Muscle of arm (tissue), 14 donors: Measurements from ENCODE around the gene ACOX3. TPM values are rescaled to one million over a fixed set of nuclear protein-coding genes. Genes with fewer than 3 reads are reported as not detected.
A peak's percentile ranks its signal among the peaks of the same experiment; 100 is the strongest.
"Not testable (repeated sequence)": the region's sequence is repeated elsewhere in the genome, so short reads cannot be mapped to it uniquely, and the experiment has no call there.

Source experiments
- DNase-seq: peaks from one replicate; pipeline ENCODE4 v3.0.0-alpha.2; 2013
- long read RNA-seq, 11 donors: transcript quantifications; one replicate each; lab custom pipeline, GENCODE V29; 2026
- polyA plus RNA-seq, 12 donors: library from polyadenylated mRNA; unstranded; fragments of 120-200 nt; gene quantifications; one replicate each; pipeline ENCODE4 v1.2.1, GENCODE V29; 2013; ENCODE audit not compliant: insufficient read length in 12 of 12

Gene ACOX3
- polyA plus RNA-seq, result 10 to 100 TPM in 11 of 12 donors, not detected in 1; 11.5 to 24.9 (median 14.5) TPM
- long read RNA-seq, donor 1, result 0 reads
- long read RNA-seq, donor 2, partial matches to known transcripts, result 0 of 1 reads
- long read RNA-seq, donor 2, other reads (novel, unspliced or antisense), result 0 of 1 reads
- long read RNA-seq, donor 3, result 0 reads
- long read RNA-seq, donor 4, partial matches to known transcripts, result 0 of 1 reads
- long read RNA-seq, donor 4, other reads (novel, unspliced or antisense), result 0 of 1 reads
- long read RNA-seq, donor 5, partial matches to known transcripts, result 0 of 1 reads
- long read RNA-seq, donor 5, other reads (novel, unspliced or antisense), result 0 of 1 reads
- long read RNA-seq, donor 6, result 0 reads
- long read RNA-seq, donor 7, result 0 reads
- long read RNA-seq, donor 8, partial matches to known transcripts, result 0 of 3 reads
- long read RNA-seq, donor 8, other reads (novel, unspliced or antisense), result 0 of 3 reads
- long read RNA-seq, donor 9, partial matches to known transcripts, result 0 of 1 reads
- long read RNA-seq, donor 9, other reads (novel, unspliced or antisense), result 0 of 1 reads
- long read RNA-seq, donor 10, partial matches to known transcripts, result 0 of 2 reads
- long read RNA-seq, donor 10, other reads (novel, unspliced or antisense), result 0 of 2 reads
- long read RNA-seq, donor 11, result 0 reads

DNA sequence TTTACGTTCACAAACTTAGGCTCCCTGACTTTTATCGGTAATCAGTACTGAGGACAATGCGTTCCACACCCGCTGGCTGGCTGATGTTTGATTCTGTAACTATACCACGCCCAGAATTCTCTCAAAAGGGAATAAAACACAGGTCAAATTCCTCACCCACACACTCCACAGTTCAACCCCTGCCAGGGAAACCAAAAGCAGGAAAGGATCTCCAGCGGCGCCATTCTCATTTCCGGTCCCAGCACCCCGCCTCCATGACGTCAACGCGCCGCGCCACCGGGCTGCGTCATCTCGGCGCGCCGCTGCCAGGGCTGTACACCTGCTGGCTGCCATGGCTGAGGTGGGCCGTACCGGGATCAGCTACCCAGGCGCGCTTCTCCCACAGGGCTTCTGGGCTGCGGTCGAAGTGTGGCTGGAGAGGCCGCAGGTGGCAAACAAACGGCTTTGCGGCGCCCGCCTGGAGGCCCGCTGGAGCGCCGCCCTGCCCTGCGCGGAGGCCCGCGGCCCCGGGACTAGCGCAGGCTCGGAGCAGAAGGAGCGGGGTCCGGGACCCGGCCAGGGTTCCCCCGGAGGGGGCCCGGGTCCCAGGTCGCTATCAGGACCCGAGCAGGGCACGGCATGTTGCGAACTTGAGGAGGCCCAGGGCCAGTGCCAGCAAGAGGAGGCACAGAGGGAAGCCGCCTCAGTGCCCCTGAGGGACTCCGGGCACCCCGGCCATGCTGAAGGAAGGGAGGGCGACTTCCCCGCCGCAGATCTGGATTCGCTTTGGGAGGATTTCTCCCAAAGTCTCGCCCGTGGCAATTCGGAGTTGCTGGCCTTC lies at the start of gene ACOX3, which contains the start of gene TRMT44:
TSS of gene ACOX3 (minus strand) at position 232 of the 820 bp plus-strand sequence. CDS start 24,202 bp downstream, outside the sequence.
TSS of gene TRMT44 (plus strand) at position 286 of the 820 bp plus-strand sequence. CDS start at position 332, 46 bp downstream.
- DNase-seq, result peak; percentile 94

DNA sequence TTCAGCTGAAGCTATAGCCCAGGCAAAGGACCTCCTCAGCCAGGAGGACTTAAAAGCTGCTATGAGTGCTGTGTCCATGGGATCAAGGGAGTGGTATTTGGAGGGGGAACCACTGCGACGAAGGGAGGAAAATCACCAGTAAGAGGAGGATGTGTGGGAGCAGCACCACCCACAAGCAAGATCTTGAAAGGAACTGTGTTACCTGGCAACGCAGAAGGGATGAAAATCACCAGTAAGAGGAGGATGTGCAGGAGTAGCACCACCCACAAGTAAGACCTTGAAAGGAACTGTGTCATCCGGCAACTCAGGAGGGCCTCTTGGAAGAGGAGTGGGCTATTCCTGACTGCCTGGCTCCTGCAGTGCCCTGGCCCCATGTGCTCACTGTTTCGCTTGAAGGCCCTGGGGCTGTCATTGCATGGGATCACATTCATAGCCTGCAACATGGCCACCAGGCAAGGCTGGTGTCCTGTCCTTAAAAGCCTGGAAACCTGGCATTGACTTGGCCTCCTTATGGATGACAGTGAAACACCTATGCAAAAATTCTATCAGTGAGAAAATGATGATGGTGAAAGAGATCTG lies 48.4 kb upstream of the ACOX3 start:
- no peak for DNase-seq

DNA sequence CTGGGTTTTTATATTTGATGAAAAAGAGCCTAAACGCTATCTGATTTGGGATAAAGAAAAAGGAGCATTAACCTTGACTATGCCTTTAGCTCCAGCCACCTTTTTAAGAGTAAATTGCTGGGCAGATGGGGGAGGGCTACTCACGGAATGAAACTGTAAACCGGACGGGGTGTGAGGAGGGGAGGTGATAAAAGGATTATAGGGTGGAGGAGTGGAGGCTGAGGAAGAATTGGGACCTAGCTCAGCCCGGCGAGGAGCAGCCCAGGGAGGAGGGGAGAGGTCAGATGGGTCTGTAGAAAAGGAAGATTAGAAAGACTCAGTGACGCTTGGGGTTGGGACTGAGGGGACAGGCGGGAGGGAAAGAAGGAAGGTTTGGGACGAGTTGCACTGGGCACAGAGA lies 46.1 kb upstream of the ACOX3 start:
- DNase-seq, result not testable (repeated sequence)

DNA sequence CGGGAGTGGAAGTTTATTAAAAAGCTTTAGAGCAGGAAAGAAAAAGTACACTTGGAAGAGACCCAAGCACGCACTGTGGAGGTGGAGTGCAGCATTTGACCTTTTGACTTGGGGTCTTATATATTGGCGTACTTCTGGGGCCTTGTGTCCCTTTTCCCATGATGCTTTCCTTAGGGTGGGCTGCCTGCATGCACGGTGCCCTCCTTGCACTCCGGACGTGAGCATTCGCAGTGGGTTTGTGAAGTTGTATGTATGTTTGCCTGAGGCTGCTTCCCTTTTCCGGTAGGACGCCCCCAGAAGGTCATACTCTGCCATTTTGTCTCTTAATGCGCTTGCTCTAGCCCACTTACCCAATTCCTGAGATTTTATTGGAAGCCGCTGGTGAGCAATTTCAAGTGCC lies 39.7 kb upstream of the ACOX3 start:
- DNase-seq, result no peak

DNA sequence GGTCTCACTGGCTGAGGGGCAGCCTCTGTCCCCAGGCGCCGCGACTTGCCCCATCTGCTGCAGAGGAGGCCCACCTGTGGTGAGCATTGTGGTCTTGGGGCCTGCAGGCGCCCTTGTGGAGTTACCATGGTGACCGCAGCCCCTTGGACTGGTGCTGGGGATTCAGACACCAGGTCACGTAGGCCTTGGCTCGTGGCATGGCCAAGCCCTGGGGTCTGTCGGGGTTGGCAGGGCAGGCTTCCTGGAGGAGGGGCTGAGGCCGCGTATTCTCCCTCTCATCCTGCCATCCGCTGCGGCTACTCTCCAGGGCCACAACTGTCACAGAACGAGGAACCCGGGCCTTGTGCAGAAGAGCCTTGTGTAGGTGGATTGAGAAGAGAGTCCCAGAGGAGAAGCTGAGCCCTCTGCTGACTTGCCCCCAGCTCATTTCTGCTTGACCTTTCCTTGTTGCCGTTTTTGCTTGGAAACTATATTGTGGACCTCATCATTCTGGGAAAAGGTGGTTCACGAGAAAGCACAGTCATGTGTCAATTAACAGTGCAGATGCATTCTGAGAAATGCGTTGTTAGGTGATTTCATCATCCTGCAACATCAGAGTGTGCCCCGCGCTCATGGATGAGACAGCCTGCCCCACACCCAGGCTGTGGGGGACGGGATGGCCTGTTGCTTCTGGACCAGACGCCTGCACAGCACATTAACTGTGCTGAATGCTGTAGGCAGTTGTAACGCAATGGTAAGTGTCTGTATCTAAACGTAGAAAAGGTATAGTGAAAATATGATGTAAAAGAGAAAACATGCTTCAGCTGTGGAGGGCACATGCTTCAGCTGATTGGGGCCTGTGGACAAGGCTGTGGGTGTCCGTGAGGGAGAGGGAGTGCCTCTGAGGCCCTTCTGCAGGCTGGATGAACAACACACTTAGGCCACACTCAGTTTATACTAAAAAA lies 38.5 kb upstream of the ACOX3 start:
- DNase-seq, result no peak

DNA sequence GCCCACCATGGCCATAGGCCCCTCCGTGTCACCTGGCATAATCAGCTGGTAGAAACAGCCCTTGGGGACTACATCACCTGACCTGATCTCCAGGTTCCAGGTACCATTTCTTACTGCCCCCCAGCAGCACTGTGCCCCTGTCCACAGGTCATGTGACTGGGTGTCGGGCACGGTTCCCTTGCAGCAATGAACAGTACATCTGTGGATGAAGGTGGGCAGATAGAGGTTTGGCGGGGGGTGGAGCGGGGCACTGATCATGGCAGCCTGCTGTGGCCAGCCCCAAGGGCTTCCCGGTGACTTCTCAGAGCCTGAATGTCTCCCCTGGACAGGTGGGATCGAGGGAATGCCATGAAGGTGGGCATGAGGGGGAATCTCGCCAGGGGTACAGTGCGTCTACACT lies 37.8 kb upstream of the ACOX3 start:
- DNase-seq, result no peak

DNA sequence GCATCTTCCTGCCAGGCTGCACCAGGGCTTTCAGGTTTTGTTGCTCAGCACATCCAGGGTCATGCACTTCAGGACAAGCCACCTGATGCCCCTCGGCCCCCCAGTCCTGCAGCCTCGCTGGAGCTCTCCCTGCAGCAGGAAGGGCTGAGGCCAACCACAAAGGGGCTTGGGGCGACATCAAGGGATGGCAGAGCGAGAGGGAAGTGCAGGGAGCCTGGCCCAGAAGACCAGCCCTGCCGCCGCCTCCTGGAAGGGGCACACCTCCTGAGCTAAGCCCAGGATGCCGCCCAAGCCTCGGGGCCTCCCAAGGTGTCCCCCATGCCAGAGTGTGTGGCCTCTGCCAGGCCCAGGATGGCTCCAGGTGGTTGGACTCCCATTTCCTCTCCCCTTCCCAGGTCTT lies 37.2 kb upstream of the ACOX3 start:
- no peak for DNase-seq

DNA sequence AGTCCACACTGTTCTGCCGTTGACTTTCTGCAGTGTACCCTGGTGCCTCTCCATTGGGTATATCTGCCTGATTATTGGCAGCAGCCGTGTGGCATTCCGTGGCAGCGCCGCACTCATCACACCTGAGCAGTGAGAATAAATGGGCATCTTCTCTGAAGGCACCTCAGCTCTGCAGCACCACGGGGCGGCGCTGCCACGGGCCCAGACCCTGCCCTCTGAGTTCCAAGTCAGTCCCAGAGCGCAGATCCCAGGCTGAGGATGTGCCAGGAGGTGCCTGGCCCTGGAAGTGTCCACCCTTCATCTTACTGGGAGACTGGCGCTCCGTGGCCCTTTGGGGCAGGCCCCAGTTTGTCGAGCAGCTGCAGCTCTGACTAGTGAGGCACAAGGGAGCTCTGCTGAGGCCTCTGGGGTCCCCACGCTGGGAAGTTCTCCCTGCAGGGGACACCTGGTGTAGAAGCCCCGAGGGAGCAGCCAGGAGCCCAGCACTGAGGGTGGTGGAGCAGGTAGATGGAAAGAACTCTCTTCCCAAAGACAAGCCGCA lies 36.6 kb upstream of the ACOX3 start:
- DNase-seq, result no peak

DNA sequence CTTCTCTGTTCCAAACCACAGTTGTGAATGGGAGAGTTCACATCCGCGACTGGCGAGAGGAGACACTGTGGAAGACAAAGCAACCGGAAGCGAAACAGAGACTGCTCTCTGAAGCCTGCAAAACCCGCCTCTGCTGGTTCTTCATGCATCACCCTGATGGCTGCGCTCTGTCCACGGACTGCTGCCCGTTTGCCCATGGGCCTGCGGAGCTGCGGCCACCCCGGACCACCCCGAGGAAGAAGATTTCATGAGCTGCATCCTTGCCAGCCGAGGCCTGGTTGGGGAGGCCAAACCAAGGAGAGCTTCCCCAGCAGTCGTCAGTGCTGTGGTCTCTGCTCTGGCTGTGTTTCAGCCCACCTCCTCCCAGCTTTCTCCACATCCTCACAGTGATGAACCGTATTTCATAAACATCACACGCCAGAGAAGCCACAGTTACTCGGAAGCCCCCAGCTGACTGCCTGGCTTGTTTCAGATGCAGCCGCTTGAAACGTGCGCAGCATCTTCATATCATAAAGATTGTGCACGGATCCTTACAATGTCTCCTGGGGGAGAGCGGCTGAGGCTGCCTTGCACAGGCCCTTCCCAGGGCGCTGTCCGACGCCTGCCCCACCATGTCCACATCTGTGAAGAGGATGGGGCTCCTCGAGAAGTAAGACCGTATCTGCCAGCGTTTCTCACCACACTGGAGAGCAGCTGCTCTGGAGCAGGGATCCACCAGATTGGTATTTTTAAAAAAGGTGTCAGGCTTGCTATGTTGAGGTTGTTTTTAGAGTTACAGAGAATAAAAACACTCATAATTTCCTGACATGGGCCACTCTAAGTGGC lies 35.4 kb upstream of the ACOX3 start:
- DNase-seq, result no peak

DNA sequence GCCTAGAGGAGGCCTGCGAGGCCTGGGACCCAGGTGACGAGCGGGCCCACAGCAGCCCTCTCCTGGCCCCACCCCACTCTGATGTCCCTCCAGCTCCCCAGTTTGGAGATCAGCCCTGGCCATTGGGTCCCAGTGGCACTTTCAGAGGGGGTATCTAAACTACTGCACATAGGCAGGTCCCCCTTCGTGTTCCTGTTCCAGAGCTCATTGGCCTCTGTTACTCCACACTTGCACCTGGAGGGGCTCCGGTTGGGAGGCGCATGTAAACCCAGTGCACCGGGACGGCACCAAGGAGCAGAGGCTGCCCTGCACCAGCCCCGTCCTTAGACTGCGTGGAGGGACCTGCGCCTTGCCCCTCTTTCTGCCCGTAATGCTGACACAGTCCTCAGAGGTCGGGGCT lies 34.3 kb upstream of the ACOX3 start:
- DNase-seq, result no peak

DNA sequence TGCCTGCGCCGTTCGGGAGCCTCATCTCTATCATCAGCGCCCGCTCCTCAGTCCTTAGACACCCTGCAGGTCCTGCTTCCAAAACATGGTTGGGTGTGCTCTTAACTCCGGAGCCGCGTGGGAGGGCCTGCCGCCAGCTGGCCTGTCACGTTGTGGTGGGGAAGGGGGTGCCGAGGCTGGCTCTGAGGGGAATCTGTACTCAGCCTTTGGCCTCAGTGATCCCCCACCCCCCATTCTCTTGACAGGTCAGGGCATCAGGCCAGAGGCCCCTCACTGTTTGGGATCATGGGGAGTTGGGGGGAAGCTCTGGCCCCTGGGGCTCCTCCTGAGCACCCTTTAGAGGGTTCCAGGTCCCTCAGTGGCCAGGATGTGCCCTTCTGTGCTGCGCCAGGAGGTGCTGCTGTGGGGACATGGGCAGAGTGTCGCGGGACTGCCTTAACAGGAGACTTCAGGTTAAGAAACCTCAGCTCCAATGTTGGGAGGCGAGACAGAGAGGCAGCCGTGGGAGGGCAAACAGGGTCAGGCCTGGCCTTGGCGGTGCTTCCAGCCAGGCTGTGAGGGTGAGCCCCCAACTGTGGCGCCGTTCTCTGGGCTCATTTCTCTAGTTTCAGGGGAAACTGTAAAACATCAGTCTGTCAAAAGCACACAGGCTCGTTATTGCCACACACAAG lies 33.5 kb upstream of the ACOX3 start:
- DNase-seq, result no peak

DNA sequence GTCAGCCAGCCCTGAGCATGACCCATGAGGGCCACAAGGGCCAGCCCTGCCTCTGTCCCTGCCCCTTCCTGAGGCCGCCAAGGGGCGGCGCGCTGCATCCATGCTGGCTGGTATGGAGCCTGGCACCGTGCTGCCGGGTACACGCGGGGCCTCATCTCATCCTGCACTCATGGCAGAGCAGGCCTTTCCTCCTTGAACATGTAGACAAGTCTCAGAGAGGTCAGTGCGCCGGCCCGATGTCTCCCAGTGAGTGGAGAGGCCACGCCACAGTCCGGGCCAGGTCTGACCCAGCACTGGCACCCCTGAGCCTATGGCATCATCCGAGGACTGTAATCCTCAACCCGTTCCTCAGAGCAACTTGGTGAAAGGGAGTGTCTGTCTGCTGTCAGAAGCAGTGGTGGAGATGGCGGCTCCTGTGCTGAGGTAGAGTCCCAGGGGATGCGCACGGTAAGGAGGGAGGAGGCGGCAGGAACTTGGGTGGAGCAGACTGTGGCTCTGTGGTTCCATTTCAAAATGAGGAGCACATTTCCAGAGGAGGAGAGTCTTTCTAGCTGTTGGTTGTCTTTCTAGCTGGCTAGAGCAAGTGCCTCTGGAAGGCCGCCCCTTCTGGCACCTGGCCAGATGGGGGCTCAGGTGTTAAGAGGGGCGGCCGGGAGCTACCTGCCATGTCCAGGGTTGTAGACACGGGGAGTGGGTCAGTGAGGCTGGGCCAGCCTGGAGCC lies 32.8 kb upstream of the ACOX3 start:
- no peak for DNase-seq

DNA sequence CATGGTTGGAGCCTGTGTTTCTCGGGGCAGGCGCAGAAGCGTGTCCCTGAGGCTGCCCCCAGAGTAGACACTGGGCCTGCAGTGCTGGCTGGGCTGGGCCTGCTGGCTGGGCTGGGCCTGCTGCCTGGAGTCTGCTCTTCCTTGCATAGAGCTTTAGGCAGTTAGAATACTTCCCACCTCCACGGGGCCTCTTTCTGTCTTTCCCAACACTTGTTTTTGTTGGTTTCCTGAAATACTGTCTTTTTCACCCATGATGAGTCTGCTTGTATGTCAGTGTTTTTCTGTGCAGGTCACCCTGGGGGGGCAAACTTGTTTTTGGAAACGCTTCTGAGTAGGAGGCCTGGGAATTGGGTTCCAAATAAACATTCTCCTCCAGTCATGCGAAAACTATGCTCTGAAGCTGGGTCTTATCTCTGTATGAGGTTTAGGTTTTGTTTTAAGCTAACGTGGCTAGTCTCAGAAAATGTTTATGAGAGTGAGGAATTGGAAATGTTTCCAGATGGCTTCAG lies 32.2 kb upstream of the ACOX3 start:
- peak; percentile 59 for DNase-seq

DNA sequence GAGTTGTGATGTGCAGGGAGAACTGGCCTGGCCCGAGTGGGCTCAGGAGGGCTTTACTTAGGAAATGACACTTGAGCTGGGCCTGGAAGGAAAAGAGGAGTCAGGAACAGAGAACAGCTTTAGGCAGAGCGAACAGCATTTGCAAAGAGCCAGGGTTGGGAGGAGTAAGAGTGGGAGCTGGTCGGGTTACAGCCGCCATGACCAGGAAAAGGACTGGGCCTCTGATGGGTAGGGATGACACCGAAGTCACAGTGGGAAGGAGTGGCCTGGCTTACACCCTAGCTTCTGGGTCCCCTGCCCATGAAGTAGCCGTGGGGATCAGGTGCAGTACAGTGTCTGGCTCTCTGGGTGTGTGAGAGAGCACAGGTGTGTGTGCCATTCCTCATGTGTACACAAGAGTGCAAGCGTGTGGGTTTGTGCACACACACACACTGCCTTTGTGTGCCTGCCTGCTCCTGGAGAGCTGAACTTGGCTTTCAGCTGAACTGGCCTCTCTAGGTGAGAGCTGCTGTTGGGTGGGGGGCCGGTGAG lies 31.7 kb upstream of the ACOX3 start:
- DNase-seq, result no peak

DNA sequence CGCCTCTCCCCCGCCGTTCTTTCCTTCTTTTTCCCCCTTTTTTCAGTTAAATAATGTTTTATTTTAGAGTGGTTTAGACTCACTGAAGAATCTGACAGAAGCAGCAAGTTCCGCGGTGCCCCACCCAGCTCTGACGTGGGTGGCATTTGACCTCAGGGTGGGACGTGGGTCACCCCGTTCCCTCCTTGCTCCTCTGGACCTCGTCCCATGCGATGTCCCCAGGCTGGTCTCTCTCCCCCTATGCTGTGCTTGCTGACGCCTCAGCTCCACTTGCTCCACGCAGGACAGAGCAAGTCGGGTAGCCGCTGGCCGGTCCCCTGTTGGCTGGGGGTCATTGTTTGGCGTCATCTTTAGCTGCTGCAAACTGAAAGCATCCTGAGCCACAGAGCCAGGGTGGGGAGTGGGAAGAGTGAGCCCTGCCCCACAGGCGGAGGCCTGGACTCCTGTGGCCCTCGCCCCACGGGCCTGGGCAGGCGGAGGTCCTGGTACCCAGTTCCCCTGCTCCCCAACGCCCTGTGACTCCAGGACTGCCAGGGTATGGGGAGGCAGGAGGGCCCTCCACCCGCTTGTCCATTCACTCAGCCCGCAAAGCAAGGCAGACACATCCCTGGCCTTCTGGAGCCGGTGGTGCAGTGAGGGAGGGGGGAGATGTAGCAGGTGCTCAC lies 30.8 kb upstream of the ACOX3 start:
- DNase-seq, result no peak

DNA sequence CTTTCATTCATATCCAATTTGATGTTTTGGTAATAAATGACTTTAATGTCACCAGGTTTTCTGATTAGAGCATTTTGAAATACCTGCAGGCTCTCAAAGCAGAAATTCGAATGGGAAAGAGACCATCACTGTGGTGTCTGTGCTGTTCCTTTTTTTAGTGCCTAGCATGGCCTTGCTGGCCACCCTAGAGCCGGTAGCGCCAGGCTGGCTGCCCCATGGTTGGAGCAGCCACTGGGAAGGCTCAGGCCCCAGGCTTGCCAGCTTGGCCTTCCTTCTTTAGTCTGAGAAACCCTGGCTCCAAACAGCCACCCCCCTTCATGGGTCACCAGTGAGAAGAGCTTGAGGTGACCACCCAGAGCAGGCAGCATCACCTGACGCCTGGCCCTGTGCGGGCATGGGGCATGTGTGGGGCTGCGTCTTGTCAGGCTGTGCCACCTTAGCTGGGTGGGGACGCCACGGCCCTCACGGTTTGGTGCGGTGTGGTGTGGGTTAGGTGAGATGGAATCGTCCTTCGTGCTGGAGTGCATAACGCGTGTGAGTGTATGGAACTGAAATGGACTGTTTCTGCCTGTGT lies 30.0 kb upstream of the ACOX3 start:
- DNase-seq, result no peak

DNA sequence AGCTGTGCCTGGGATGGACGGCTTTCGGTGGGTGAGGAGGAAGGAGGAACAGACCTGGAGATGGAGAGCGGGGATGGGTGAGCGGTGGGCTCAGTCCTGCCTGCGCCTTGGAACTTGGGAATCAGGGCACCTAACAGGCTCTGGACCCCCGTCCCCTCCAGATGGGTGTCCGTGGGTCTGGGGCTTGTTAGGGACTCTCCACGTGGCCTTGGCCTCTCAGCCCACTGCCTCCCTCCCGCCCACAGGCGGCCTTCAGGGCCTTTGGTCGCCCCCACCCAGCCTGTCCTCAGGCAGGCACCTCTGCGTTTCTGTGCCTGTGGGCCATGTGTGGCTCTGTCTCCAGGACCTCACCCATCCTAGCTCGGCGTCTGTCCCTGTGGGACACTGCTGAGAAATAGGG lies 29.0 kb upstream of the ACOX3 start:
- DNase-seq, result no peak
